HepG2 (cell line): Measurements from ENCODE around the gene FAM131C. TPM values are rescaled to one million over a fixed set of nuclear protein-coding genes. Genes with fewer than 3 reads are reported as not detected.
A peak's percentile ranks its signal among the peaks of the same experiment; 100 is the strongest.

Source experiments
- CBFB ChIP-seq: sonication (generic); formaldehyde crosslinking; IDR thresholded peaks from 2 replicates; pipeline ENCODE4 v1.4.0; 2020; ENCODE audit warnings: missing genetic modification reagents
- ETV6 ChIP-seq: sonication (generic); formaldehyde crosslinking; conservative IDR thresholded peaks from 2 replicates; pipeline ENCODE4 v1.4.0; 2020; ENCODE audit warnings: missing genetic modification reagents
- HMG20A ChIP-seq: IDR thresholded peaks from 2 replicates; pipeline ENCODE4 v1.6.1; 2016; ENCODE audit warnings: borderline replicate concordance
- HNRNPUL1 ChIP-seq: fragments of 200-400 bp; formaldehyde crosslinking; IDR thresholded peaks from 2 replicates; pipeline ENCODE4 v1.6.1; 2017; ENCODE audit warnings: low read depth, mild to moderate bottlenecking, low read length, moderate library complexity
- HOXD1 ChIP-seq: sonication (generic); formaldehyde crosslinking; IDR thresholded peaks from 2 replicates; pipeline ENCODE4 v1.5.0; 2020; ENCODE audit warnings: missing genetic modification reagents
- IKZF4 ChIP-seq: sonication (generic); formaldehyde crosslinking; IDR thresholded peaks from 2 replicates; pipeline ENCODE4 v1.5.1; 2020; ENCODE audit warnings: borderline replicate concordance, mild to moderate bottlenecking, low read depth, missing genetic modification reagents; ENCODE audit errors: not compliant biosample characterization
- MED1 ChIP-seq: sonication (generic); formaldehyde crosslinking; IDR thresholded peaks from 2 replicates; pipeline ENCODE4 v1.4.0; 2020; ENCODE audit warnings: missing genetic modification reagents
- NFRKB ChIP-seq: fragments of 450-650 bp; IDR thresholded peaks from 2 replicates; pipeline ENCODE4 v1.6.1; 2017
- SOX13 ChIP-seq, 3 experiments: fragments of 450-650 bp in 1 of 3; sonication (generic) in 1 of 3; formaldehyde crosslinking in 1 of 3; IDR thresholded peaks in 2 of 3; conservative IDR thresholded peaks in 1 of 3; 2 replicates each; pipeline versions ENCODE4 v1.5.0 to v1.6.1; 2016 to 2020; ENCODE audit warnings: antibody characterized with exemption in 1 of 3, mild to moderate bottlenecking in 1 of 3, missing compliant biosample characterization in 1 of 3, missing genetic modification reagents in 1 of 3, moderate library complexity in 1 of 3
- SP2 ChIP-seq: sonication (generic); formaldehyde crosslinking; IDR thresholded peaks from 2 replicates; pipeline ENCODE4 v1.5.1; 2020; ENCODE audit warnings: mild to moderate bottlenecking, missing genetic modification reagents
- SP4 ChIP-seq: sonication (generic); formaldehyde crosslinking; IDR thresholded peaks from 2 replicates; pipeline ENCODE4 v1.8.1; 2023; ENCODE audit warnings: mild to moderate bottlenecking, missing genetic modification reagents
- SYNCRIP ChIP-seq: fragments of 200-400 bp; formaldehyde crosslinking; IDR thresholded peaks from 2 replicates; pipeline ENCODE4 v1.6.1; 2018; ENCODE audit warnings: mild to moderate bottlenecking, low read depth, low read length; ENCODE audit not compliant: insufficient read depth
- TARDBP ChIP-seq: sonication (generic); formaldehyde crosslinking; IDR thresholded peaks from 2 replicates; pipeline ENCODE4 v1.8.0; 2022; ENCODE audit warnings: mild to moderate bottlenecking, missing genetic modification reagents
- ZBTB20 ChIP-seq: sonication (generic); formaldehyde crosslinking; IDR thresholded peaks from 2 replicates; pipeline ENCODE4 v1.8.1; 2023; ENCODE audit warnings: missing genetic modification reagents, low read depth, mild to moderate bottlenecking, borderline replicate concordance
- ZC3H4 ChIP-seq: sonication (generic); formaldehyde crosslinking; IDR thresholded peaks from 2 replicates; pipeline ENCODE4 v1.4.0; 2020; ENCODE audit warnings: missing genetic modification reagents, borderline replicate concordance
- ZFP37 ChIP-seq: sonication (generic); formaldehyde crosslinking; IDR thresholded peaks from 2 replicates; pipeline ENCODE4 v1.4.0; 2020; ENCODE audit warnings: missing genetic modification reagents, borderline replicate concordance
- ZNF3 ChIP-seq: IDR thresholded peaks from 2 replicates; pipeline ENCODE4 v1.7.0; 2017; ENCODE audit warnings: inconsistent platforms
- ZNF547 ChIP-seq: sonication (generic); formaldehyde crosslinking; IDR thresholded peaks from 2 replicates; pipeline ENCODE4 v1.5.1; 2020; ENCODE audit warnings: mild to moderate bottlenecking, missing genetic modification reagents
- ZNF614 ChIP-seq: IDR thresholded peaks from 2 replicates; pipeline ENCODE4 v1.6.1; 2018; ENCODE audit warnings: missing biosample characterization, missing genetic modification reagents, inconsistent platforms, borderline replicate concordance
- ZNF768 ChIP-seq: sonication (generic); formaldehyde crosslinking; IDR thresholded peaks from 2 replicates; pipeline ENCODE4 v1.4.0; 2020; ENCODE audit warnings: missing genetic modification reagents
- ZSCAN25 ChIP-seq: sonication (generic); formaldehyde crosslinking; IDR thresholded peaks from 2 replicates; pipeline ENCODE4 v1.8.0; 2022; ENCODE audit warnings: mild to moderate bottlenecking, missing genetic modification reagents
- polyA plus RNA-seq, 8 experiments: library from polyadenylated mRNA; depleted of rRNA in 3 of 8; stranded (reverse) in 7 of 8; unstranded in 1 of 8; fragments of >200 nt; fragmentation: Illumina TruSeq in 4 of 8; extraction: Trizol in 4 of 8; gene quantifications; 2 replicates each; pipeline versions ENCODE4 v1.2.1 to v1.2.3, GENCODE V29; 2011 to 2016; ENCODE audit warnings: low read depth in 4 of 8, missing spikeins in 1 of 8, mixed read lengths in 1 of 8; ENCODE audit not compliant: insufficient read depth in 1 of 8
- total RNA-seq, 5 experiments: library from RNA; depleted of rRNA; stranded (reverse); fragments of >200 nt; fragmentation: Illumina TruSeq; extraction: Trizol; gene quantifications; 2 replicates each; pipeline ENCODE4 v1.2.3, GENCODE V29; 2016; ENCODE audit warnings: low read depth in 1 of 5
- TF ChIP-seq, protein P1 (sequence below): IDR thresholded peaks from 2 replicates; pipeline ENCODE4 v1.4.0; 2020; ENCODE audit warnings: mild to moderate bottlenecking, missing genetic modification reagents
- TF ChIP-seq, protein P2 (sequence below): sonication (generic); formaldehyde crosslinking; IDR thresholded peaks from 2 replicates; pipeline ENCODE4 v1.5.0; 2020; ENCODE audit warnings: mild to moderate bottlenecking, missing genetic modification reagents
- TF ChIP-seq, protein P3 (sequence below): sonication (generic); formaldehyde crosslinking; IDR thresholded peaks from 2 replicates; pipeline ENCODE4 v1.4.0; 2020; ENCODE audit warnings: missing genetic modification reagents

The FAM131C gene
- total and polyA plus RNA-seq, 2 of the 13 experiments (the other 11 are each of a cell fraction or from before 2014, with no cell fraction given) = 0.07 TPM; not detected in 1

DNA sequence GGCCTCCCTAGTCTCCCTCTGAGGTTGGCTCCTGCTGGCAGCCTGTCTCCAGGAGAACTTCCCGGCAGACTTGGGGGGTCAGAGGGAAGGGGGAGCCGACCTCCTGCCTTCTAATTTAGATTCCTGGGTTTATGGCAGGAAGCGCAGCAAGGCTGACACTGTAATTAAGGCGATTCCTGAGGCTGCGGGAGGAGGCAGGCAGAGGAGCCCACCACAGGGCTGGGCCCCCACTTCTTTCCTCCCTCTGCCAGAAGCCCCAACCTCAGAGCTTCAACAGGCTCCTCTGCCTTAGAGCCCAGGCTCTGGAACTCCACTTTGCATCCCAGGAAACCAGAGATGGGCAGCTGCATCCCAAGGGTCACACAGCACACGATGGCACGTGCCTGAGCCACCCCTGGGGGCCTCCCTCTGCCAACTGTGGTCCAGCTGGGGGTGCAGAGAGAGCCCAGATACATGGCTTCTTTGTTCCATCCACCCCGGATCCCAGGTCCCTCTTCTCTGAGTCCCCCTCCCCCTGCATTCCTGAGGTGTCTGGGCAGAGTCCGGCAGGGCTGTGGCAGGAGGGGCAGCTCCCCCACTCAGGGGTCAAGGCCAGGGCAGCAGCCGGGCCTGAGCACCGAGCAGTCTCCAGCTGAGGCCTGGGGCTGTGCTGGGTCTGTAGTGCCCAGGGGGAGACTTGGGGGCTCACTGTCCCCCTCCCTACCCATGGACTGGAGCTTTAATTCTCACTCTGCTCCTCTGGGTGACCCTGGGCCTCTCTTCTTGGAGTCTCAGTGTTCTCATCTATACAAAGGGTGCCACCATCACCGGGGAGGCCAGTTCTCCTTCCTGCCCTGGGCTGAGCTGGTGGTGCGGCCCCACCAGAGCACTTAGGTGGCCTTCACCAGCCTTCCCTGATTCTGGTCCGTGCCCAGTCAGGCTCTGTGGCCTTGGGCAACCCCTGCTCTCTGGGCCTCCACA, 39.4 kb upstream of the FAM131C start (continued):
- TF ChIP-seq, protein P1, sequence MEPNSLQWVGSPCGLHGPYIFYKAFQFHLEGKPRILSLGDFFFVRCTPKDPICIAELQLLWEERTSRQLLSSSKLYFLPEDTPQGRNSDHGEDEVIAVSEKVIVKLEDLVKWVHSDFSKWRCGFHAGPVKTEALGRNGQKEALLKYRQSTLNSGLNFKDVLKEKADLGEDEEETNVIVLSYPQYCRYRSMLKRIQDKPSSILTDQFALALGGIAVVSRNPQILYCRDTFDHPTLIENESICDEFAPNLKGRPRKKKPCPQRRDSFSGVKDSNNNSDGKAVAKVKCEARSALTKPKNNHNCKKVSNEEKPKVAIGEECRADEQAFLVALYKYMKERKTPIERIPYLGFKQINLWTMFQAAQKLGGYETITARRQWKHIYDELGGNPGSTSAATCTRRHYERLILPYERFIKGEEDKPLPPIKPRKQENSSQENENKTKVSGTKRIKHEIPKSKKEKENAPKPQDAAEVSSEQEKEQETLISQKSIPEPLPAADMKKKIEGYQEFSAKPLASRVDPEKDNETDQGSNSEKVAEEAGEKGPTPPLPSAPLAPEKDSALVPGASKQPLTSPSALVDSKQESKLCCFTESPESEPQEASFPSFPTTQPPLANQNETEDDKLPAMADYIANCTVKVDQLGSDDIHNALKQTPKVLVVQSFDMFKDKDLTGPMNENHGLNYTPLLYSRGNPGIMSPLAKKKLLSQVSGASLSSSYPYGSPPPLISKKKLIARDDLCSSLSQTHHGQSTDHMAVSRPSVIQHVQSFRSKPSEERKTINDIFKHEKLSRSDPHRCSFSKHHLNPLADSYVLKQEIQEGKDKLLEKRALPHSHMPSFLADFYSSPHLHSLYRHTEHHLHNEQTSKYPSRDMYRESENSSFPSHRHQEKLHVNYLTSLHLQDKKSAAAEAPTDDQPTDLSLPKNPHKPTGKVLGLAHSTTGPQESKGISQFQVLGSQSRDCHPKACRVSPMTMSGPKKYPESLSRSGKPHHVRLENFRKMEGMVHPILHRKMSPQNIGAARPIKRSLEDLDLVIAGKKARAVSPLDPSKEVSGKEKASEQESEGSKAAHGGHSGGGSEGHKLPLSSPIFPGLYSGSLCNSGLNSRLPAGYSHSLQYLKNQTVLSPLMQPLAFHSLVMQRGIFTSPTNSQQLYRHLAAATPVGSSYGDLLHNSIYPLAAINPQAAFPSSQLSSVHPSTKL (CRISPR knock-in tag) = peak; percentile 86
- peak; percentile 54; the same call in 1 of the 2 replicates for TF ChIP-seq CBFB (CRISPR knock-in tag)
- TF ChIP-seq SOX13 (IDR thresholded peaks at IDR 0.05) = peak; percentile 24; the same call in 1 of the 2 replicates
- TF ChIP-seq SOX13 (CRISPR knock-in tag; conservative IDR thresholded peaks at IDR 0.05 in 1 of 2, IDR thresholded peaks at IDR 0.05 in 1 of 2) = peak in 1 of 2 experiments; percentile 77; a peak in 2 of 4 replicates
- TF ChIP-seq, protein P2, sequence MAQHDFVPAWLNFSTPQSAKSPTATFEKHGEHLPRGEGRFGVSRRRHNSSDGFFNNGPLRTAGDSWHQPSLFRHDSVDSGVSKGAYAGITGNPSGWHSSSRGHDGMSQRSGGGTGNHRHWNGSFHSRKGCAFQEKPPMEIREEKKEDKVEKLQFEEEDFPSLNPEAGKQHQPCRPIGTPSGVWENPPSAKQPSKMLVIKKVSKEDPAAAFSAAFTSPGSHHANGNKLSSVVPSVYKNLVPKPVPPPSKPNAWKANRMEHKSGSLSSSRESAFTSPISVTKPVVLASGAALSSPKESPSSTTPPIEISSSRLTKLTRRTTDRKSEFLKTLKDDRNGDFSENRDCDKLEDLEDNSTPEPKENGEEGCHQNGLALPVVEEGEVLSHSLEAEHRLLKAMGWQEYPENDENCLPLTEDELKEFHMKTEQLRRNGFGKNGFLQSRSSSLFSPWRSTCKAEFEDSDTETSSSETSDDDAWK (CRISPR knock-in tag) = no peak
- TF ChIP-seq ZNF3 (CRISPR knock-in tag) = no peak
- TF ChIP-seq SP2 (CRISPR knock-in tag) = no peak
- TF ChIP-seq HNRNPUL1 = no peak
- TF ChIP-seq, protein P3, sequence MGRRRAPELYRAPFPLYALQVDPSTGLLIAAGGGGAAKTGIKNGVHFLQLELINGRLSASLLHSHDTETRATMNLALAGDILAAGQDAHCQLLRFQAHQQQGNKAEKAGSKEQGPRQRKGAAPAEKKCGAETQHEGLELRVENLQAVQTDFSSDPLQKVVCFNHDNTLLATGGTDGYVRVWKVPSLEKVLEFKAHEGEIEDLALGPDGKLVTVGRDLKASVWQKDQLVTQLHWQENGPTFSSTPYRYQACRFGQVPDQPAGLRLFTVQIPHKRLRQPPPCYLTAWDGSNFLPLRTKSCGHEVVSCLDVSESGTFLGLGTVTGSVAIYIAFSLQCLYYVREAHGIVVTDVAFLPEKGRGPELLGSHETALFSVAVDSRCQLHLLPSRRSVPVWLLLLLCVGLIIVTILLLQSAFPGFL (CRISPR knock-in tag) = no peak
- no peak for TF ChIP-seq ZBTB20
- TF ChIP-seq ZFP37 (CRISPR knock-in tag) = no peak
- TF ChIP-seq HOXD1 (CRISPR knock-in tag) = no peak
- TF ChIP-seq ZNF614 = peak; percentile 53; the same call in 1 of the 2 replicates
- 0 out of 2 replicates have a peak, but pooled peaks have one; percentile 38 for TF ChIP-seq ZNF547 (CRISPR knock-in tag)
- TF ChIP-seq SP4 (CRISPR knock-in tag) = no peak
- TF ChIP-seq IKZF4 (CRISPR knock-in tag) = peak; percentile 56
- TF ChIP-seq HMG20A = peak; percentile 66; the same call in 1 of the 2 replicates
- TF ChIP-seq MED1 (CRISPR knock-in tag) = peak; percentile 70
- TF ChIP-seq NFRKB = no peak
- no peak for TF ChIP-seq ETV6 (CRISPR knock-in tag)
- TF ChIP-seq ZC3H4 (CRISPR knock-in tag) = no peak
- peak; percentile 100 for TF ChIP-seq ZSCAN25
- no peak for TF ChIP-seq SYNCRIP
- peak; percentile 100 for TF ChIP-seq ZNF768 (CRISPR knock-in tag)
- TF ChIP-seq TARDBP (CRISPR knock-in tag) = peak; percentile 86
